Fibroblast of lung (primary cell): Measurements from ENCODE around the gene ADGRV1.

ENCODE experiments used
- CTCF ChIP-seq, 2 donors: IDR thresholded peaks in 1 of 2; conservative IDR thresholded peaks in 1 of 2; 1 replicate in 1 of 2; 2 replicates in 1 of 2; pipeline ENCODE4 v1.5.1; 2011 to 2012; ENCODE audit warnings: low read length in 2 of 2, control low read depth in 1 of 2, inconsistent platforms in 1 of 2, low read depth in 1 of 2, mild to moderate bottlenecking in 1 of 2
- EZH2 ChIP-seq: IDR thresholded peaks from 2 replicates; pipeline ENCODE4 v1.5.1; 2012; ENCODE audit warnings: low read length, control low read depth, mild to moderate bottlenecking; ENCODE audit errors: missing control alignments

GRCh38 chr5:91095786-91096385 is 537.3 kb downstream of the ADGRV1 start:
- no peak for TF ChIP-seq CTCF (conservative IDR thresholded peaks at IDR 0.05 in 1 of 2, IDR thresholded peaks at IDR 0.05 in 1 of 2; ENCODE audit: low read depth in 1 of 2, low read length in 2 of 2)
- TF ChIP-seq EZH2 = no peak
